Esophagus muscularis mucosa (tissue), 4 donors: ENCODE measurements around the gene ACAT1. TPM values are rescaled to one million over a fixed set of nuclear protein-coding genes. Genes with fewer than 3 reads are reported as not detected.
"Not testable (repeated sequence)": the region's sequence is repeated elsewhere in the genome, so short reads cannot be mapped to it uniquely, and the experiment has no call there.

Experiments used
- DNase-seq: peaks from one replicate; pipeline ENCODE4 v3.0.0-alpha.2; 2017; ENCODE audit errors: extremely low spot score
- H3K27ac ChIP-seq, 4 donors: fragments of 200-600 bp; sonication (generic); replicated peaks in 1 of 4; 1 replicate in 3 of 4; 2 replicates in 1 of 4; pipeline ENCODE4 v1.5.1; 2016 to 2019; ENCODE audit warnings: mild to moderate bottlenecking in 1 of 4
- H3K27me3 ChIP-seq, 4 donors: fragments of 200-600 bp; sonication (generic); one replicate each; pipeline versions ENCODE4 v1.5.1 to v1.6.0; 2016 to 2019
- H3K36me3 ChIP-seq, 4 donors: fragments of 200-600 bp; sonication (generic); one replicate each; pipeline ENCODE4 v1.5.1; 2016 to 2019
- H3K4me1 ChIP-seq, 4 donors: fragments of 200-600 bp; sonication (generic); one replicate each; pipeline ENCODE4 v1.5.1; 2016 to 2019
- H3K4me3 ChIP-seq, 4 donors: fragments of 200-600 bp; sonication (generic); 1 replicate in 2 of 4; 2 replicates in 2 of 4; pipeline ENCODE4 v1.5.1; 2016 to 2019; ENCODE audit warnings: mild to moderate bottlenecking in 4 of 4, moderate library complexity in 1 of 4
- H3K9me3 ChIP-seq, 4 donors: fragments of 200-600 bp; sonication (generic); 1 replicate in 3 of 4; 2 replicates in 1 of 4; pipeline ENCODE4 v1.5.1; 2016 to 2019
- EP300 ChIP-seq: sonication (generic); formaldehyde crosslinking; IDR thresholded peaks from one replicate; pipeline ENCODE4 v1.6.1; 2017; ENCODE audit warnings: antibody characterized with exemption
- POLR2A ChIP-seq: fragments of 450-650 bp; IDR thresholded peaks from one replicate; pipeline ENCODE4 v1.6.1; 2017; ENCODE audit warnings: antibody characterized with exemption, moderate library complexity, mild to moderate bottlenecking, low read depth
- POLR2AphosphoS5 ChIP-seq, 2 donors: sonication (generic); formaldehyde crosslinking; IDR thresholded peaks; one replicate each; pipeline ENCODE4 v1.6.1; 2017; ENCODE audit warnings: antibody characterized with exemption in 2 of 2
- WGBS: methylation state at CpG from one replicate; pipeline ENCODE4 v1.1.5; 2018; 5-methylcytosine and 5-hydroxymethylcytosine counted together
- intact Hi-C: fragments of 100-400 bp; cut with DNase I; formaldehyde crosslinking; loops from one replicate; pipeline ENCODE4 v1.15.1; 2023
- total RNA-seq, 4 donors: library from RNA; depleted of rRNA; stranded (reverse); fragments of >200 nt; gene quantifications; one replicate each; pipeline versions ENCODE4 v1.1.0 to v1.2.1, GENCODE V29; 2016
- TF ChIP-seq, protein P1 (sequence below), 3 experiments: fragments of 200-600 bp in 2 of 3; fragments of 450-650 bp in 1 of 3; sonication (generic) in 2 of 3; IDR thresholded peaks; one replicate each; pipeline ENCODE4 v1.5.1; 2017 to 2019; ENCODE audit warnings: antibody characterized with exemption in 3 of 3, mild to moderate bottlenecking in 2 of 3, moderate library complexity in 1 of 3

The ACAT1 gene
- total RNA-seq, 4 donors from 2014 or later = 89.6 to 191 (median 139) TPM

- Histone ChIP-seq H3K36me3 (no peaks in the 10 kb centered on the region), H3K4me3 (no peak overlapping the region), H3K4me1 (peaks cover 26 to 39% (median 36%) of the 10 kb centered on the region in 4 donors), H3K9me3 (no peaks in the 10 kb centered on the region), H3K27ac (no peak overlapping the region), H3K27me3 (no peaks in the 10 kb centered on the region)
- no peak for TF ChIP-seq POLR2A
- TF ChIP-seq, protein P1, sequence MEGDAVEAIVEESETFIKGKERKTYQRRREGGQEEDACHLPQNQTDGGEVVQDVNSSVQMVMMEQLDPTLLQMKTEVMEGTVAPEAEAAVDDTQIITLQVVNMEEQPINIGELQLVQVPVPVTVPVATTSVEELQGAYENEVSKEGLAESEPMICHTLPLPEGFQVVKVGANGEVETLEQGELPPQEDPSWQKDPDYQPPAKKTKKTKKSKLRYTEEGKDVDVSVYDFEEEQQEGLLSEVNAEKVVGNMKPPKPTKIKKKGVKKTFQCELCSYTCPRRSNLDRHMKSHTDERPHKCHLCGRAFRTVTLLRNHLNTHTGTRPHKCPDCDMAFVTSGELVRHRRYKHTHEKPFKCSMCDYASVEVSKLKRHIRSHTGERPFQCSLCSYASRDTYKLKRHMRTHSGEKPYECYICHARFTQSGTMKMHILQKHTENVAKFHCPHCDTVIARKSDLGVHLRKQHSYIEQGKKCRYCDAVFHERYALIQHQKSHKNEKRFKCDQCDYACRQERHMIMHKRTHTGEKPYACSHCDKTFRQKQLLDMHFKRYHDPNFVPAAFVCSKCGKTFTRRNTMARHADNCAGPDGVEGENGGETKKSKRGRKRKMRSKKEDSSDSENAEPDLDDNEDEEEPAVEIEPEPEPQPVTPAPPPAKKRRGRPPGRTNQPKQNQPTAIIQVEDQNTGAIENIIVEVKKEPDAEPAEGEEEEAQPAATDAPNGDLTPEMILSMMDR (IDR thresholded peaks at IDR 0.05) = peak; percentile 44 to 65 (median 45)
- TF ChIP-seq EP300 = no peak
- TF ChIP-seq POLR2AphosphoS5 (IDR thresholded peaks at IDR 0.05) = no peak
- intact Hi-C loops = loop anchor here (10.0 kb wide), 1 partner anchor 547 kb away; the partner anchor contains the start of gene DDX10
- DNase-seq = no peak
Measured at GRCh38 chr11:108117746-108118371, 3.5 kb upstream of the ACAT1 start.

GRCh38 chr11:108120936-108121273 is 462 bp upstream of the ACAT1 start:
- intact Hi-C loops = loop anchor here (2.0 kb wide), 1 partner anchor 102 kb away; the partner anchor contains the start of genes ATM and NPAT
- H3K4me3 ChIP-seq = peak overlapping the region; percentile 68 to 90 (median 90)
- not testable (repeated sequence) for H3K36me3 ChIP-seq, H3K27me3 ChIP-seq, DNase-seq, H3K9me3 ChIP-seq
- peaks cover 35 to 49% (median 47%) of the 10 kb centered on the region in 4 donors for H3K4me1 ChIP-seq
- H3K27ac ChIP-seq = peak overlapping the region; percentile 90 to 98 (median 98)
- 63% methylated on average over 7 of the region's 7 CpGs for WGBS

GRCh38 chr11:108122166-108122628 is 830 bp downstream of the ACAT1 start:
- no peaks in the 10 kb centered on the region for H3K27me3 ChIP-seq
- H3K4me3 ChIP-seq = peak overlapping the region; percentile 68 to 90 (median 90)
- 26% methylated on average over 9 of the region's 9 CpGs for WGBS
- H3K9me3 ChIP-seq = no peaks in the 10 kb centered on the region
- peak overlapping the region; percentile 90 to 98 (median 98) for H3K27ac ChIP-seq
- TF ChIP-seq EP300 = no peak
- TF ChIP-seq POLR2AphosphoS5 (IDR thresholded peaks at IDR 0.05) = no peak
- TF ChIP-seq, protein P1 (IDR thresholded peaks at IDR 0.05) = no peak
- TF ChIP-seq POLR2A = no peak
- H3K36me3 ChIP-seq = peaks cover 0 to 2% (median 0%) of the 10 kb centered on the region in 4 donors
- DNase-seq = no peak
- H3K4me1 ChIP-seq = peaks cover 30 to 50% (median 44%) of the 10 kb centered on the region in 4 donors
- intact Hi-C loops = no loop called here

GRCh38 chr11:108125096-108125495 is 3.7 kb downstream of the ACAT1 start:
- Histone ChIP-seq H3K36me3 (peaks cover 0 to 19% (median 4%) of the 10 kb centered on the region in 4 donors), H3K4me1 (peaks cover 30 to 57% (median 44%) of the 10 kb centered on the region in 4 donors), H3K27ac (no peak overlapping the region), H3K9me3 (no peaks in the 10 kb centered on the region), H3K27me3 (no peaks in the 10 kb centered on the region), H3K4me3 (no peak overlapping the region)
- intact Hi-C loops = no loop called here
- no peak for TF ChIP-seq POLR2A
- no peak for TF ChIP-seq POLR2AphosphoS5 (IDR thresholded peaks at IDR 0.05)
- 90% methylated on average over 5 of the region's 5 CpGs for WGBS
- DNase-seq = no peak

GRCh38 chr11:108128772-108129171 is 7.4 kb downstream of the ACAT1 start:
- peaks cover 17 to 44% (median 31%) of the 10 kb centered on the region in 4 donors for H3K4me1 ChIP-seq
- 98% methylated on average over 2 of the region's 2 CpGs for WGBS
- H3K27ac ChIP-seq = no peak overlapping the region
- H3K27me3 ChIP-seq = no peaks in the 10 kb centered on the region
- intact Hi-C loops = no loop called here
- DNase-seq = no peak
- TF ChIP-seq POLR2AphosphoS5 (IDR thresholded peaks at IDR 0.05) (no peak), EP300 (no peak), POLR2A (no peak)
- TF ChIP-seq, protein P1 (IDR thresholded peaks at IDR 0.05) = no peak
- H3K4me3 ChIP-seq = no peak overlapping the region
- H3K9me3 ChIP-seq = no peaks in the 10 kb centered on the region
- peaks cover 0 to 43% (median 17%) of the 10 kb centered on the region in 4 donors for H3K36me3 ChIP-seq
